Regular cardiac myocyte (primary cell): ENCODE data around the gene TAT. TPM values are rescaled to one million over a fixed set of nuclear protein-coding genes. Genes with fewer than 3 reads are reported as not detected.

Experiments
- total RNA-seq: library from RNA; depleted of rRNA; stranded (reverse); fragments of >200 nt; gene quantifications from 2 replicates; pipeline ENCODE4 v1.2.3, GENCODE V29; 2014

The TAT gene
- total RNA-seq, result not detected in 2 replicates

GRCh38 chr16:71576971-71577370, at the start of gene TAT:
Gene TAT, minus strand, starts transcription at chr16:71577092. Its CDS starts 677 bp downstream, at chr16:71576415.

DNA sequence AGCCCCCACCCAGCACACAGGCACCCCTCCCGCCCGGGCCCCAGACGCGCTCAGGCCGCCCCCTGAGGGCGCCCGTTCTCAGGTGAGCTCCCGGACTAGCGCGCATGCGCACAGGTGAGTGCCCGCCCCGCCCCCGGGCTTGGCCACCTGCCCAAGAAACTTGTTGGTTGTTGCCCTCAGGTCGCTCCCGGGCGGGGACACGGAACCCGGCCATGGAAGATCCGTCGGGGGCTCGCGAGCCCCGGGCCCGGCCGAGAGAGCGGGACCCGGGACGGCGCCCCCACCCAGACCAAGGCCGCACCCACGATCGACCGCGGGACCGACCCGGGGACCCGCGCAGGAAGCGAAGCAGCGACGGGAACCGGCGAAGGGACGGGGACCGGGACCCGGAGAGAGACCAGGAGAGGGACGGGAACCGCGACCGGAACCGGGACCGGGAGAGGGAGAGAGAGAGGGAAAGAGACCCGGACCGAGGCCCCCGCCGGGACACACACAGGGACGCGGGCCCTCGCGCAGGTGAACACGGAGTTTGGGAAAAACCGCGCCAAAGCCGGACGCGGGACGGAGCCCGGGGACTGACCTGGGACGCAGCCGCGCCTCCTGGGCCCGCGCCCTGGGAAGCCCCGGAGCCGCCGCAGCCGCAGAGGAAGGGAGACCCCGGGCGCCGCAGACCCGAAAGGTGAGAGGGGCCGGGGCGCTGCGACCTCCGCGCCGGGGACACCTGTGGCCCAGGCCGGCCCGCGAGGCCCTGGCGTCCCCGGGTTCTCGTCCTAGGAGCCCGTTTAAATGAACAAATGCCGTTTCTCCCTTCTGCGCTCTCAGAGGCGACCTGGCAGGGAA, 49.3 kb upstream of the TAT start, which contains the start of gene MARVELD3:
Gene MARVELD3, plus strand, starts transcription at position 167 of the 840 bp plus-strand sequence. Its CDS starts 46 bp downstream, at position 213.

GRCh38 chr16:71526111-71526631, 50.7 kb downstream of the TAT start, which contains the start of gene CHST4:
Gene CHST4, plus strand, starts transcription at chr16:71526426. Its CDS starts 10,252 bp downstream, at chr16:71536678.

Other genes starting within 250 kb of the TAT start
- 0.38 and 1.7 TPM in 2 replicates for gene CALB2, start 218.4 kb downstream of the TAT start, total RNA-seq
- not detected in 2 replicates for gene TLE7, start 135.0 kb downstream of the TAT start, total RNA-seq
- 9.2 and 11.8 TPM in 2 replicates for gene ZNF23, start 114.8 kb downstream of the TAT start, total RNA-seq
- gene ZNF19, start 87.8 kb downstream of the TAT start, total RNA-seq, result 1.3 and 2.8 TPM in 2 replicates
- gene CHST4, start 50.7 kb downstream of the TAT start, total RNA-seq, result not detected in 2 replicates
- not detected in 2 replicates for gene MARVELD3, start 49.1 kb upstream of the TAT start, total RNA-seq
- 5.9 and 14.2 TPM in 2 replicates for gene PHLPP2, start 147.6 kb upstream of the TAT start, total RNA-seq
- gene AP1G1, start 231.7 kb upstream of the TAT start, total RNA-seq, result 67.5 and 68.5 TPM in 2 replicates